WI38 (cell line): Measurements from ENCODE around the gene PAPOLA.

Source experiments
- H3K4me3 ChIP-seq: 2 replicates; pipeline ENCODE4 v1.5.1; 2011; ENCODE audit warnings: low read depth, mild to moderate bottlenecking, control low read depth, low read length
- TF ChIP-seq, protein P1 (sequence below): IDR thresholded peaks from 2 replicates; pipeline ENCODE4 v1.5.1; 2012; ENCODE audit warnings: low read depth, mild to moderate bottlenecking, control low read depth, low read length

PAPOLA gene

DNA sequence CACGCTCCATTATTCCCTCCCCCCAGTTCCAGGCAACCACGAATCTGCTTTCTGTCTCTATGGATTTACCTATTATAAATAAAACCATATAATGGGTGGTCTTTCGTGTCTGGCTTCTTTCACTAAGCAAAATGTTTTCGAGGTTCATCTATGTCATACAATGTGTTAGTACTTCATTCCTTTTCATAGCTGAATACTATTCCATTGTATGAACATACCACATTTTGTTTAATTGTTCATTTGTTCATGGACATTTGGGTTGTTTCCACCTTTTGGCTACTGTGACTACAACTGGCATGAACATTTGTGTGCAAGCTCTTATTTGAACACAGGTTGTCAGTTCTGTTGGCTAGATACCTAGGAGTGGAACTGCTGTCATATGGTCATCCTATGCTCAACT, 12.9 kb upstream of the PAPOLA start:
- no peak overlapping the region for H3K4me3 ChIP-seq
- TF ChIP-seq, protein P1, sequence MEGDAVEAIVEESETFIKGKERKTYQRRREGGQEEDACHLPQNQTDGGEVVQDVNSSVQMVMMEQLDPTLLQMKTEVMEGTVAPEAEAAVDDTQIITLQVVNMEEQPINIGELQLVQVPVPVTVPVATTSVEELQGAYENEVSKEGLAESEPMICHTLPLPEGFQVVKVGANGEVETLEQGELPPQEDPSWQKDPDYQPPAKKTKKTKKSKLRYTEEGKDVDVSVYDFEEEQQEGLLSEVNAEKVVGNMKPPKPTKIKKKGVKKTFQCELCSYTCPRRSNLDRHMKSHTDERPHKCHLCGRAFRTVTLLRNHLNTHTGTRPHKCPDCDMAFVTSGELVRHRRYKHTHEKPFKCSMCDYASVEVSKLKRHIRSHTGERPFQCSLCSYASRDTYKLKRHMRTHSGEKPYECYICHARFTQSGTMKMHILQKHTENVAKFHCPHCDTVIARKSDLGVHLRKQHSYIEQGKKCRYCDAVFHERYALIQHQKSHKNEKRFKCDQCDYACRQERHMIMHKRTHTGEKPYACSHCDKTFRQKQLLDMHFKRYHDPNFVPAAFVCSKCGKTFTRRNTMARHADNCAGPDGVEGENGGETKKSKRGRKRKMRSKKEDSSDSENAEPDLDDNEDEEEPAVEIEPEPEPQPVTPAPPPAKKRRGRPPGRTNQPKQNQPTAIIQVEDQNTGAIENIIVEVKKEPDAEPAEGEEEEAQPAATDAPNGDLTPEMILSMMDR: no peak

DNA sequence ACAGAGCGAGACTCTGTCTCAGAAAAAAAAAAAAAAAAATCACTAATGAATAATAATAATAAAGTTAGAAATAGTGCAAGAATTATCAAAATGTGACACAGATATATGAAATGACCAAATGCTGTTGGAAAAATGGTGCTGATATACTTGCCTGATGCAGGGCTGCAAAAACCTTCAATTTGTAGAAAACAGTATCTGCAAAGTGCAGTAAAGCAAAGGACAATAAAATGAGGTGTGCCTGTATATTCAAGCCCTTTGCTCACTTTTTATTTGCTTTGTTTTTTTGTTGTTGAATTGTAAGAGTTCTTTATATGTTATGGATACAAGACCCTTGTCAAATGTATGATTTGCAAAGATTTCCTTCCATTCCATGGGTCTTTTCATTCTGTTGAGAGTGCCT, 9.0 kb upstream of the PAPOLA start:
- TF ChIP-seq, protein P1: no peak
- no peak overlapping the region for H3K4me3 ChIP-seq

DNA sequence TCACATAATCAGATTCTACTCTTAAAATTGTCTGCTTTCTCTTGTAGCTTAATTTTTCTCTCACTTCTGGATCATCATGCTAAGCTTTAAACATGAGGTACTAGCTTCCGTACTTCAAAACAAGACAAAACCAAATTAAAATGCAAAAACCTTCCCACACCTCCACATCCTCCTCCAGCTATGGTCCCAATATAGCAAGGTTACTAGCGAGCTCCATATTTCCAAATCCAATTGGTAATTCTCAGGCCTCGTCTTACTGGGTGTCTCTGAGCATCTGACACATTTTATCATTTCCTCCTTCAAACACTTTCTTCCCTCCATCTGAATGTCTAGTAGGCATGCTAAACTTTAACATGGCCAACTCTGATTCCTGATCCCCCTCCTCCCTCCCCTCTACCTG, 7.9 kb upstream of the PAPOLA start:
- TF ChIP-seq, protein P1: no peak
- no peak overlapping the region for H3K4me3 ChIP-seq

DNA sequence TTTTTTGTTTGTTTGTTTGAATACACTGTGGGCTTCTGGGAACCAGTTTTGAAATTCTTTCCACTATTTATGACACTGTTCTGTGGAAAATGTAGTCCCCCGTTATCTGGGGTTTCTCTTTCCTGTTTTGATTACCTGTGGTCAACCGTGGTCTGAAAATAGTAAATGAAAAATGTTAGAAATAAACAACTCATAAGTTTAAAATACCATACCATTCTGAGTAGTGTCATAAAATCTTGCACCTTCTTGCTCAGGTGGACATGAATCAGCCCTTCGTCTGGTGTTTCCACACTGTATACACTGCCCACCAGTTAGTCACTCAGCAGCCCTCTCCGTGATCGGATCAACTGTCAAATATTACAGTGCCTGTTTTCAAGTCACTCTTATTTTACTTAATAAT, 5.1 kb upstream of the PAPOLA start:
- no peak overlapping the region for H3K4me3 ChIP-seq
- TF ChIP-seq, protein P1: no peak

DNA sequence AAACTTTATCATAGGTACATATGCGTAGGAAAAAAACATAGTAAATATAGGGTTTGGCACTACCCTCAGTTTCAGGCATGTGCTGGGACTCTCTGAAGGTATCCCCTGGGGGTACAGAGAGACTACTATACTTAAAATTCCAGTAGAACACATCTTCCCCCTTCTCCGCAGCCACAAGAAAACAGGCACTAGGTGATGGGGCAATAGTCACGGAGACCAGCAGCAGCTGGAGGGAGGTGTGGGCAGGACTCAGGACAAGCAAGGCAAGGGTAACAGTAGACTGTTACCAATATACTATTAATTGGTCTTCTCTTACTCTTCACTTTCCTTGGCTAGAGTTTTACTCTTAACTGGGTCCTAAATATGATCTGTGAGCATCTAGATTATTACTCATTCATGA, 4.6 kb upstream of the PAPOLA start:
- no peak overlapping the region for H3K4me3 ChIP-seq
- TF ChIP-seq, protein P1: no peak

DNA sequence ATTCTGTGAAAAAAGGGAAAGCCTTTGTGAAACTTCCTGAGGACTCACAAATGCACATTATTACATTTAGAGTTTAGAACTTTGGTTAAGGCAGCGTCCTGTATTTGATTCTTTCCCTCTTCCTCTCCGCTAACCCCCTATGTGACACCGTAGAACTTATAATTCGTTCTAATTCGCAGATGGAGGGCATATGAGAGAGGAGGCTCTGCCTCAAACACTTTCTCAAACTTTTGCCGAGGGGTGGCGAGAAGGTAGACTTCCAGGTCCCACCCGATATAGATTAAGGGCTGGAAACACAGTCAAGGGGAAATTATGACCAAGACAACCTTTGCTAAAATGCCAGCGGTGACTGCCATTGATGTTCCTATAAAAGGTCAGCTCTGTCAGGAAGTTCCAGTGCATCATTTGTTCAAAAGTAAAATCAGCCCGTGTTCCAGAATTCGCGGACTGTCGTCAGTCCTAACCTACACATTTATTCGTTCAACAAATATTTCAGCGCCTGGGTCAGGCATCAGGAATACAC, 904 bp upstream of the PAPOLA start:
- peak overlapping the region; percentile 96 for H3K4me3 ChIP-seq
- TF ChIP-seq, protein P1: no peak

DNA sequence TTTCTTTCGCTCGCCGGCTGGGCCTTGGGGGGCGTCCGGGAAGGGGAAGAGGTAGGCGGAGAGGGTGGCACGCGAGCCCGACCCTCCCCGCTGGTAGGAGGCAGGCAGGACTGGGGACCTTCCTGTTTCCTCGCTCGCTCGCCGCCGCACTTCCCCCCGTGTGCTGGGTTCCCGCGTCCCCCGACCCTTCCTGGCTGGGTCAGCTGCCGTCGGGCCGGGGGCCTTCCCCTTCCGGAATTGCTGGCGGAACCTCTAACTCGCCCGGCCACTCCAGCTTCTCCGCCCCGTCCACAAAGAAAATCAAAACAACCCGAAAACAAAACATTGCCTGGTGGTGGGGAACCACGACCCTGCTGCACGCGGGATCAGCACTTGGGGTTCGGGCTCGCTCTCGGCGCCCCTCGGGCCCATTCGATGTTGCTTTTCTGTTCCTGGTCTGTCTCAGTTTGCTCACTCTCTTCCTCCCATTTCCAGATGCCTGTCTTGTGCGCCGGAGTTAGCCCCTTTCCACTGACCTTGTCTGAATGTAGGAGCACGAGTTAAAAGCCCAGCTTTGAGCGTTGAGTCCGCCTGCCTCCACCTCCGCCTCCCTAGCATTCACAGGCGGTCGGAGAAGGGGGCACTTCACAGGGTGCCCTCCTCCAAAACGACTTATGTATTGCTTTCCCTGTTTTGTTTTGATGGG, 581 bp downstream of the PAPOLA start:
- TF ChIP-seq, protein P1: no peak
- H3K4me3 ChIP-seq: peak overlapping the region; percentile 96
